HEK293T (cell line): Measurements from ENCODE around the gene CXXC4.

Experiments used
- CTCF ChIA-PET: fragments of 350-600 bp; formaldehyde crosslinking; extraction: SDS; loops from one replicate; lab custom pipeline; 2021; ENCODE audit warnings: antibody characterized with exemption, inconsistent platforms; lab: Yijun Ruan, JAX
- POLR2A ChIA-PET: fragments of 350-600 bp; formaldehyde crosslinking; extraction: SDS; loops from one replicate; lab custom pipeline; 2020; ENCODE audit warnings: antibody characterized with exemption, inconsistent platforms; lab: Yijun Ruan, JAX
- DNase-seq: peaks from one replicate; pipeline ENCODE4 v3.0.0; 2012; ENCODE audit warnings: mixed read lengths; ENCODE audit errors: extremely low spot score
- ARNT ChIP-seq: fragments of 450-650 bp; IDR thresholded peaks from 2 replicates; pipeline ENCODE4 v1.6.1; 2017; ENCODE audit warnings: mild to moderate bottlenecking
- BHLHE40 ChIP-seq: fragments of 450-650 bp; IDR thresholded peaks from 2 replicates; pipeline ENCODE4 v1.6.1; 2016; ENCODE audit warnings: mild to moderate bottlenecking, moderate library complexity, borderline replicate concordance
- CTBP1 ChIP-seq: fragments of 450-650 bp; IDR thresholded peaks from 2 replicates; pipeline ENCODE4 v1.6.1; 2016; ENCODE audit warnings: borderline replicate concordance
- ELF4 ChIP-seq: fragments of 450-650 bp; IDR thresholded peaks from 2 replicates; pipeline ENCODE4 v1.6.1; 2017; ENCODE audit warnings: antibody characterized with exemption
- FOXA1 ChIP-seq: fragments of 450-650 bp; IDR thresholded peaks from 2 replicates; pipeline ENCODE4 v1.6.1; 2016; ENCODE audit warnings: mild to moderate bottlenecking
- FOXK2 ChIP-seq: fragments of 450-650 bp; IDR thresholded peaks from 2 replicates; pipeline ENCODE4 v1.6.1; 2016; ENCODE audit warnings: mild to moderate bottlenecking
- FOXM1 ChIP-seq: fragments of 450-650 bp; IDR thresholded peaks from 2 replicates; pipeline ENCODE4 v1.6.1; 2017; ENCODE audit warnings: mild to moderate bottlenecking, borderline replicate concordance
- HDGF ChIP-seq: fragments of 450-650 bp; IDR thresholded peaks from 2 replicates; pipeline ENCODE4 v1.6.1; 2017; ENCODE audit warnings: antibody characterized with exemption, borderline replicate concordance
- L3MBTL2 ChIP-seq: fragments of 450-650 bp; conservative IDR thresholded peaks from 2 replicates; pipeline ENCODE4 v1.6.1; 2016; ENCODE audit warnings: mild to moderate bottlenecking
- LEF1 ChIP-seq: fragments of 450-650 bp; IDR thresholded peaks from 2 replicates; pipeline ENCODE4 v1.6.1; 2017; ENCODE audit warnings: mild to moderate bottlenecking, borderline replicate concordance
- NFRKB ChIP-seq: fragments of 450-650 bp; IDR thresholded peaks from 2 replicates; pipeline ENCODE4 v1.6.1; 2016; ENCODE audit warnings: mild to moderate bottlenecking, moderate library complexity
- PKNOX1 ChIP-seq: fragments of 450-650 bp; IDR thresholded peaks from 2 replicates; pipeline ENCODE4 v1.6.1; 2016
- SP1 ChIP-seq: fragments of 450-650 bp; IDR thresholded peaks from 2 replicates; pipeline ENCODE4 v1.6.1; 2017
- SUZ12 ChIP-seq: fragments of 450-650 bp; IDR thresholded peaks from 2 replicates; pipeline ENCODE4 v1.6.1; 2016; ENCODE audit warnings: mild to moderate bottlenecking
- TARDBP ChIP-seq: fragments of 450-650 bp; IDR thresholded peaks from 2 replicates; pipeline ENCODE4 v1.6.1; 2016
- ZNF384 ChIP-seq: fragments of 450-650 bp; IDR thresholded peaks from 2 replicates; pipeline ENCODE4 v1.6.1; 2016

CXXC4 gene

DNA sequence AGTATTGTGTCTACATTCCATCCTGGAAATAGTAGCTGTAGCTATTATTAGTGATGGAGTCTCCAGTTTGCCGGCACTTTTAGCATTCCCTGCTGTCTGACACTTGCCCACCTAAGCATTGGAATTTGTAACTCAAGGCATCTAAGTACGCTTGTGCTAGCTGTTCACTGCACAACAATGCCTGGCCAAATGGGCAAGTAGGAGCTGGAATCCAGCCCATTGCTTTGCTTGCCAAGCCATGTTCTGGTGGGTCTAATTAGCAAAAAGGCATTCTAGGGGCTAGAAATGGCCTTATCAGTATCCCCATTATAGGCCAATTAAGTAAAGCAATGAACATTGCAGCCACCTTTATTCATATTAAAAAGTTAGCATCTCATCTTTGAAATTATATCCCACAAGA lies 7.8 kb upstream of the CXXC4 start:
- ChIA-PET POLR2A (no interaction called here), CTCF (no interaction called here)
- TF ChIP-seq FOXK2 = no peak
- no peak for TF ChIP-seq SP1
- no peak for TF ChIP-seq FOXM1
- TF ChIP-seq CTBP1 = no peak
- TF ChIP-seq FOXA1 = no peak
- TF ChIP-seq SUZ12 = no peak
- TF ChIP-seq ARNT = no peak
- TF ChIP-seq NFRKB = no peak
- TF ChIP-seq LEF1 = no peak
- no peak for DNase-seq

GRCh38 chr4:104501290-104501689 lies 6.6 kb upstream of the CXXC4 start:
- POLR2A ChIA-PET = no interaction called here
- no peak for TF ChIP-seq SUZ12
- TF ChIP-seq FOXM1 = no peak
- TF ChIP-seq NFRKB = no peak
- no peak for TF ChIP-seq ELF4
- TF ChIP-seq BHLHE40 = no peak
- no peak for TF ChIP-seq FOXK2
- no peak for TF ChIP-seq FOXA1
- no peak for TF ChIP-seq LEF1
- no peak for TF ChIP-seq SP1
- no peak for TF ChIP-seq ZNF384
- no peak for TF ChIP-seq PKNOX1
- TF ChIP-seq CTBP1 = no peak
- no peak for TF ChIP-seq HDGF
- no peak for TF ChIP-seq ARNT
- TF ChIP-seq L3MBTL2 = no peak
- CTCF ChIA-PET = interaction anchor here (0.6 kb wide), 1 partner anchor 11 kb away, joined by 3 read pairs; no protein-coding TSS in a partner anchor

DNA sequence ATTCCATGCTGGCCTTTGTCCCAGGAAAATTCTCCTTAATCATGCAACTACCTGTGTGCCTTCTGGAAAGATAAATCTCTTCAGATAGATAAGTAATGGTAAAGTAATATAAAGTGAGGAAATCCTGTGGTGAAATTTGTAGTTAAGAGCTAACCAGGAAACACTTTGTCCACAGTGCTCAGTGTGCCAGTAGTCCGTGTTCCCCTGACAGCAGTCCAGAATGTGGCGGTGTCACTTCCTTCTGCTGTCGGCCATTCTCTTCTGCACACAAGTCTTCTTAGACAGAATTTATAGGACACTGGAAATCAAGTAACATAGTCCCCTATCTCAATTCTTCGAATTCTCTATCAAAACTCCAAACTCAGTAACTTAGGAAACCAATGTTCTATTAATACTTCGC lies 5.7 kb upstream of the CXXC4 start:
- CTCF ChIA-PET = no interaction called here
- POLR2A ChIA-PET = no interaction called here
- no peak for DNase-seq
- TF ChIP-seq FOXA1 (no peak), L3MBTL2 (no peak), ARNT (no peak), SP1 (no peak), LEF1 (no peak), FOXK2 (no peak), PKNOX1 (no peak), ELF4 (no peak), SUZ12 (no peak)

More at GRCh38 chr4:104501290-104501689, 6.6 kb upstream of the CXXC4 start:
- DNase-seq = no peak

DNA sequence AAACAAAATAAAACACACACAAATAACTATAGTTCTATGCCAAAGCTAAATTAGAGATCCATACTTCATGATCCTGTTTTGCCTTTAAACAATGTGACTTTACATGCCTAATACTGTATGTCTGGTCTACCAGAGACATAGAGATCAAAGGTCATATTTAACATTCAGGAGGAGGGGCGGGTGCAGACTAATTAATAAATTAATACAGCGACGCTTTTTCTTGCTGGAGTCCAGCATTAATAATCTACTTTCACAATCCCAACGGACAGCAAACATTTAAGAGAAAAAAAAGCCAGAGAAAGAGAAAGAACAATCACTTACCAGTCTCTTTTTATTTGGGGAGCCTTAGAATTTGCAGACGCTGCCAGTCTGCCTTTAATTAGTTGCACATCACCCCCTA lies 509 bp downstream of the CXXC4 start:
- ChIA-PET POLR2A (interaction anchor here (0.6 kb wide), 1 partner anchor 56 kb away, joined by 3 read pairs; no protein-coding TSS in a partner anchor), CTCF (no interaction called here)
- no peak for TF ChIP-seq LEF1
- TF ChIP-seq ZNF384 = no peak
- DNase-seq = no peak

DNA sequence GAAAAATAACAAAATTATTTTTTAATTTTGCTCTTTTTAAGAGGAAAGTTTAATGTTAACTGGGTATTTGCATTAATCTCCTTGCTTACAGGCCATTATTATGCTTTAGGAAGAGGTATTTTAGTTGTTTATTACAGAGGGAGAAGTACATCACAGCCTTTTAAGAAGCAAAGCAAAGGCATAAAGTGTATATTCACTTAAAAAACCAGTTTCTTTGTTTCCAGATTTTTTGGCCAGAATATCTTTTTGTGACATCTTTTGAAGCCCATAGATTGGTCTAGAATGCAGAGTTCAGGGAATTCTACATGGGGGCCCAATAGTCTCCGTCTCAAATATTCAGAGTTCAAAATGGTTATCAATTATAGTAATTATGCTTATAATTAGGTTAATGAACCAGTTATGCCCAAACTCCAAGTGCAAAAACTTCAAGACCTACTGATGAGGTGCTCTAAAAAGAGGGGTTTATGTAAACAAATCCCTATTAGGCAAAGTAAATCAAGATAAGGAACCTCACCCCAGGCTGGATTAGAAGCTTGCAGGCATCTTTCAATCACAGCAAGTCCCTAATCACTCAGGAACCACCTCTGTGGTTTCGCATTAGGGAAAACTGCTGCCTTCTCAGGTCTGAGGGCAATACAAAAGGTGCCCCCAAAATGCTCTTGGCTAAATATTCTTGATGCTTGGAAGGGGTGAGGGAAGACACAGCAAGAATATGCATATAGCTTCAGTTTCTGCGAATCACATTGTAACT lies 1.4 kb downstream of the CXXC4 start:
- POLR2A ChIA-PET = no interaction called here
- no peak for DNase-seq
- CTCF ChIA-PET = no interaction called here
- TF ChIP-seq FOXM1 (no peak), L3MBTL2 (no peak), FOXK2 (no peak), ZNF384 (no peak), PKNOX1 (no peak), HDGF (no peak)

DNA sequence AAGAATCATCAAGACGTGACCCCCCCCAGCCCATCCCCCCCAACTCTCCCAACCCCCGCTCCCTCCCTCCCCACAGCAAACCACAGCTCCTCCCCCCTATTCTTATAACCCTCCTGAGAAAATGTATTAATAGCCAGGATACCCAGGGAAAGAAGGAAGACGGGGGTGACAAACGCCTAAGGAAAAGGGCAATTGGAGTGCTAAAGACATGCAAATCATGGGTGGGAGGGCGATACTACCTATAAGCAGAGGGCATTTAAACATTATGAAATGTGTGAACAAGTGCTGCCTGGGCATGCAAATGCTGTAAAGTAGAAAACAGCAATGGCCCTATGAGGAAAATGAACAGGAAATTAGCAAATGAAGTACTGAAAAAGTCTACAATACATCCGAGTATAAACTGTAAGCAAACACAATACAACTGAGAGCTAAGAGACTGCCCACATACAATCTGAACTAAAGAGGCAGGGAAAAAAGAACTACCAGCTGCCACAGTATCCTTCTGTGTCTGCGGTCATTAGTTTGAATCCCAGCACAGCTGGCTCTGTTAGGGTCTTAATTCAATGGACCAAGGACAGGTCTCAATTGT lies 2.4 kb downstream of the CXXC4 start:
- CTCF ChIA-PET = no interaction called here
- POLR2A ChIA-PET = no interaction called here
- TF ChIP-seq SUZ12 = no peak
- no peak for TF ChIP-seq L3MBTL2
- no peak for TF ChIP-seq LEF1
- TF ChIP-seq ZNF384 = no peak
- no peak for TF ChIP-seq SP1
- no peak for TF ChIP-seq TARDBP
- no peak for TF ChIP-seq CTBP1
- TF ChIP-seq FOXM1 = no peak
- peak; percentile 8 for DNase-seq
